Measurements from ENCODE around the gene NCOA7. TPM values are rescaled to one million over a fixed set of nuclear protein-coding genes. Genes with fewer than 3 reads are reported as not detected.

The NCOA7 gene
- total and polyA plus RNA-seq, 10 of the 15 experiments (the other 5 are each of a cell fraction or from before 2014, with no cell fraction given), result 18.9 to 50.3 (median 34.2) TPM

- peaks cover 0 to 5% of the 10 kb centered on the region in 2 experiments; a peak in 3 of 4 replicates for H3K36me3 ChIP-seq (ENCODE audit: control insufficient read depth in 2 of 2, insufficient read depth in 2 of 2, low read length in 1 of 2)
- no peak overlapping the region for H3K27ac ChIP-seq (ENCODE audit: control insufficient read depth, insufficient read depth)
- no peaks in the 10 kb centered on the region for H3K9me3 ChIP-seq (replicated peaks; ENCODE audit: control insufficient read depth, insufficient read depth, low read length)
- POLR2A ChIA-PET, result interaction anchor here (1.0 to 1.1 kb wide), 2 partner anchors 63 to 67 kb away, joined by 3 to 4 read pairs; no protein-coding TSS in a partner anchor
- no peak overlapping the region for H3K4me3 ChIP-seq
- BruUV-seq (replicated peaks), result no TSS peak
- ATAC-seq (no peak), DNase-seq (ENCODE audit: low read depth, low spot score) (no peak), FAIRE-seq (no peak)
- RAD21 ChIA-PET (ENCODE audit: unreplicated experiment), result interaction anchor here (1.0 to 1.1 kb wide), 2 partner anchors 18 to 104 kb away, joined by 3 read pairs; no protein-coding TSS in a partner anchor
- no peak overlapping the region for H3K9ac ChIP-seq (ENCODE audit: control insufficient read depth, insufficient read depth, low read length)
- no peak overlapping the region for H2AFZ ChIP-seq (ENCODE audit: control insufficient read depth, low read depth, low read length)
- peaks cover 5% of the 10 kb centered on the region for H3K79me2 ChIP-seq (ENCODE audit: control insufficient read depth, insufficient read depth, low read length)
- TF ChIP-seq STAT3 (IDR thresholded peaks at IDR 0.05; ENCODE audit: low read depth, low read length), result no peak
- H4K20me1 ChIP-seq (ENCODE audit: control insufficient read depth, insufficient read depth), result no peaks in the 10 kb centered on the region
- no peak overlapping the region for H3K4me2 ChIP-seq (ENCODE audit: control insufficient read depth, insufficient read depth)
- intact Hi-C loops (cut with micrococcal nuclease; ENCODE audit: unreplicated experiment), result no loop called here
- SMC1A ChIA-PET (ENCODE audit: uncharacterized antibody, unreplicated experiment), result interaction anchor here (0.8 to 2.0 kb wide), 4 partner anchors 12 to 122 kb away, joined by 3 to 4 read pairs (median 4); no protein-coding TSS in a partner anchor
- no peaks in the 10 kb centered on the region for H3K4me1 ChIP-seq (ENCODE audit: control insufficient read depth, insufficient read depth, low read length)
- WGBS (ENCODE audit: insufficient coverage, insufficient replicate concordance, low lambda C conversion rate, missing lambda C conversion rate), result 76% methylated on average over 2 of the region's 2 CpGs
- in situ Hi-C loops (cut with MboI), result no loop called here
- H3K27me3 ChIP-seq (replicated peaks in 1 of 2; ENCODE audit: control insufficient read depth in 2 of 2, insufficient read depth in 2 of 2, low read length in 1 of 2), result no peaks in the 10 kb centered on the region
- CTCF ChIA-PET, result interaction anchor here (0.8 to 1.5 kb wide), 6 partner anchors 13 to 541 kb away, joined by 3 to 4 read pairs (median 3); no protein-coding TSS in a partner anchor
Observed at GRCh38 chr6:125852587-125852986, 61.8 kb downstream of the NCOA7 start.

- Histone ChIP-seq H3K27ac (ENCODE audit: control insufficient read depth, insufficient read depth) (no peak overlapping the region), H3K79me2 (ENCODE audit: control insufficient read depth, insufficient read depth, low read length) (peaks cover 5% of the 10 kb centered on the region), H3K4me2 (ENCODE audit: control insufficient read depth, insufficient read depth) (no peak overlapping the region), H2AFZ (ENCODE audit: control insufficient read depth, low read depth, low read length) (no peak overlapping the region), H4K20me1 (ENCODE audit: control insufficient read depth, insufficient read depth) (no peaks in the 10 kb centered on the region), H3K9ac (ENCODE audit: control insufficient read depth, insufficient read depth, low read length) (no peak overlapping the region), H3K36me3 (ENCODE audit: control insufficient read depth in 2 of 2, insufficient read depth in 2 of 2, low read length in 1 of 2) (peaks cover 0 to 5% of the 10 kb centered on the region in 2 experiments; a peak in 3 of 4 replicates), H3K27me3 (replicated peaks in 1 of 2; ENCODE audit: control insufficient read depth in 2 of 2, insufficient read depth in 2 of 2, low read length in 1 of 2) (no peaks in the 10 kb centered on the region), H3K4me3 (no peak overlapping the region), H3K4me1 (ENCODE audit: control insufficient read depth, insufficient read depth, low read length) (no peaks in the 10 kb centered on the region), H3K9me3 (replicated peaks; ENCODE audit: control insufficient read depth, insufficient read depth, low read length) (no peaks in the 10 kb centered on the region)
- WGBS (ENCODE audit: insufficient coverage, insufficient replicate concordance, low lambda C conversion rate, missing lambda C conversion rate), result 100% methylated on average over 1 of the region's 1 CpG
- CTCF ChIA-PET, result interaction anchor here (0.6 to 1.7 kb wide), 5 partner anchors 13 to 120 kb away, joined by 3 to 6 read pairs (median 3); partner anchors contain the start of gene NCOA7
- no peak for TF ChIP-seq ZNF687 (IDR thresholded peaks at IDR 0.05)
- no peak for TF ChIP-seq TCF12 (IDR thresholded peaks at IDR 0.05; ENCODE audit: low read depth, low read length)
- no peak for TF ChIP-seq PKNOX1 (IDR thresholded peaks at IDR 0.05)
- TF ChIP-seq MYB (IDR thresholded peaks at IDR 0.05; ENCODE audit: borderline replicate concordance, low read depth, low read length), result no peak
- no peak for TF ChIP-seq SUZ12 (IDR thresholded peaks at IDR 0.05; ENCODE audit: unreplicated experiment)
- no peak for TF ChIP-seq HDAC2 (IDR thresholded peaks at IDR 0.05)
- peak; percentile 22; the same call in 1 of the 2 replicates for TF ChIP-seq SPI1 (IDR thresholded peaks at IDR 0.05; ENCODE audit: borderline replicate concordance, insufficient read depth, low read depth, low read length)
- DNase-seq (ENCODE audit: low read depth, low spot score) (no peak), ATAC-seq (no peak), FAIRE-seq (no peak)
- intact Hi-C loops (cut with micrococcal nuclease; ENCODE audit: unreplicated experiment), result no loop called here
- POLR2A ChIA-PET, result interaction anchor here (1.0 kb wide), 1 partner anchor 67 kb away, joined by 3 read pairs; no protein-coding TSS in a partner anchor
- RAD21 ChIA-PET (ENCODE audit: unreplicated experiment), result interaction anchor here (1.1 kb wide), 1 partner anchor 19 kb away, joined by 3 read pairs; no protein-coding TSS in a partner anchor
- in situ Hi-C loops (cut with MboI), result no loop called here
- SMC1A ChIA-PET (ENCODE audit: uncharacterized antibody, unreplicated experiment), result interaction anchor here (0.8 to 1.4 kb wide), 3 partner anchors 13 to 121 kb away, joined by 3 to 4 read pairs (median 4); no protein-coding TSS in a partner anchor
- BruUV-seq (replicated peaks), result no TSS peak
Observed at GRCh38 chr6:125853168-125853567, 62.4 kb downstream of the NCOA7 start.

Measured in GM12878 (cell line).